HG02610 (cell line): Measurements from ENCODE around the gene LAT.
"Not testable (repeated sequence)": the region's sequence is repeated elsewhere in the genome, so short reads cannot be mapped to it uniquely, and the experiment has no call there.

ENCODE experiments used
- ATAC-seq: cut with Tn5 transposase; IDR thresholded peaks from one replicate; pipeline ENCODE4 v1.9.1; 2021; ENCODE audit warnings: mild to moderate bottlenecking, moderate library complexity; ENCODE audit not compliant: unreplicated experiment

The LAT gene, protein sequence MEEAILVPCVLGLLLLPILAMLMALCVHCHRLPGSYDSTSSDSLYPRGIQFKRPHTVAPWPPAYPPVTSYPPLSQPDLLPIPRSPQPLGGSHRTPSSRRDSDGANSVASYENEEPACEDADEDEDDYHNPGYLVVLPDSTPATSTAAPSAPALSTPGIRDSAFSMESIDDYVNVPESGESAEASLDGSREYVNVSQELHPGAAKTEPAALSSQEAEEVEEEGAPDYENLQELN

DNA sequence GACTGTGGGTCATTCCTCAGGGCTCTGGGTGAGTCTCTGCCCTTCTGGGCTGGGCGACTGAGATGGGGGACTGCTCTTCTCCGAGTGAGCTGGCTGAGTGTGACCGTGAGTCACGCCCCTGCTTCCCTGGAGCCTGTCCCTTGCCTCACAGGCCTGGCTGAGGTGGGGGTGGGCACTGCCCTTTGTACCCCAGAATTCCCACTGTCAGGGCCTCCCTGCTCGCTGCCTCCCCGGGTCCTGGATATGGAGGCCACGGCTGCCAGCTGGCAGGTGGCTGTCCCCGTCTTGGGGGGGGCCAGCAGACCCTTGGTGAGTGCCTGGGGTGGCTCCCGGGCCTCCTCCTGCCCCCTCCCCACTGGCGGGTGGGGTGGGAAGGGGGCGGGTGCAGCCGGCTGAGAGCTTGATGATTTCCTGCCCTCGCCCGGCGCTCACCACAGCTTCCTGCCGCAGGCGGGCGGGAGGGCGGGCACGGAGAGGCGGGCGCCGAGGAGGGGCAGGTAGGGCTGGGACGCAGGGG is at the start of gene LAT:
TSS of gene LAT (plus strand) at position 434 of the 517 bp plus-strand sequence. CDS start 366 bp downstream, outside the sequence.
- no peak for ATAC-seq

- no peak for ATAC-seq
These were observed 49.5 kb upstream of the LAT start for GRCh38 chr16:28935346-28935745.

DNA sequence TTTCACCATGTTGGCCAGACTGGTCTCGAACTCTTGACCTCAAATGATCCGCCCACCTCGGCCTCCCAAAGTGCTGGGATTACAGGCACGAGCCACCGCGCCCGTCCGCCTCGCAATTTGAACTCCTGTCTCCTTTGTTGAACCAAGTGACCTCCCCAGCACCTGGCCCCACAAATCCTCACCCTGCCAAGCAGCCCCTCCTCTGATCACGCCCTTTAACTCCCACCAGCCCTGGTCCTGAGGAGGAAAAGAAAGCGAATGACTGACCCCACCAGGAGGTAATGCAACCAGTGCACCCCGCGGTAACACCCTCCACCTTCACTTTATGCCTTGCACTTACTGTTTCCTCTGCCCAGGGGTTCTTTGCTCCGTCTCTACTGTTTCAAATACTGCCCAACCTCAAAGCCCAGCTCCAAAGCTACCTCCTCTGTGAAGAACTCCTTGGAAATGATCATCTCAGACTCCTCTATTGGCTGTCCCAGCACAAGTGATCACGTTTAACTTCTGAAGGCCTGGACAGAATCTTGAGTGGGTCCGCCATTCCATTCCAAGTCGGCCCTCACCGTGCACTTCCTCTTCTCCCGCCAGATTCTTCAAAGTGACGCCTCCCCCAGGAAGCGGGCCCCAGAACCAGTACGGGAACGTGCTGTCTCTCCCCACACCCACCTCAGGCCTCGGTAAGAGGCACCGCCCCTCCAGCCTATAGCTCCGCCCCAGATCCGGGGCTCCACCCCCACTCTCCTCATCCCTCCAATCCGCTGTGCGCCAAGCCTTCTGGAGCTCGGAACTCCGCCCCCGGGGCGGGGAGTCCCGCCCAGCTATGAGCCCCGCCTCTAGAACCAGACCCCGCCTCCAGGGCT is 48.7 kb upstream of the LAT start:
- ATAC-seq = peak; percentile 76

DNA sequence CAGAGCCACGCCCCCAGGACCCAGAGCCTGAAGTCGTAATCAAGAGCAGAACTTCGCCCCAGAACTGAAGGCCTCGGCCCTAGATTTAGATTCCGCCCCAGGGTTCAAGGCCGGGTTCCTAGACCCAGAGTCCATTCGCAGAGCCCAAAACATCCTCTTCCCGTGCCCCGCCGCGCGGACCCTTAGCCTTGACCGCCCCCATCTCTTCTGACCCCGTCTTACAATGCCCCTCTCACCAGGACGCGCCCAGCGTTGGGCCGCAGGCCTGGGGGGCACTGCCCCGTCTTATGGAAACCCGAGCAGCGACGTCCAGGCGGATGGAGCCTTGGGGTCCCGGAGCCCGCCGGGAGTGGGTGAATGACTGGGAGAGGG is 48.1 kb upstream of the LAT start:
- no peak for ATAC-seq

- no peak for ATAC-seq
These were observed 47.5 kb upstream of the LAT start for GRCh38 chr16:28937222-28937876.

DNA sequence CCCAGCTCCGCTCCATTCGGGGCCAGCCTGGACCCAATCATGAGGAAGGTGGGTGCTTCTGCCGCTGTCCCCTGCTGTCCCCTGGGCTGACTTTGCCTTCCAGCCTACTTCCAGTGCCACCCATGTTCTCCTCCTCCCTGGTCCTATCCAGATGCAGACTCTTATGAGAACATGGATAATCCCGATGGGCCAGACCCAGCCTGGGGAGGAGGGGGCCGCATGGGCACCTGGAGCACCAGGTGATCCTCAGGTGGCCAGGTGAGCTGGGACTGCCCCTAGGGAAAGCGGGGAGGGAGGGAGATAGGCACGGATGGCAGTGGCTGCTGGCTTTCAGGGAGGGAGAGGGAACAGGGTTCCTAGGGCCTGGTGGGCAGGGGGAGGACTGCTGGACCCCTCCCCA is 46.1 kb upstream of the LAT start:
- no peak for ATAC-seq

GRCh38 chr16:28939825-28940224 is 45.0 kb upstream of the LAT start:
- ATAC-seq = not testable (repeated sequence)

DNA sequence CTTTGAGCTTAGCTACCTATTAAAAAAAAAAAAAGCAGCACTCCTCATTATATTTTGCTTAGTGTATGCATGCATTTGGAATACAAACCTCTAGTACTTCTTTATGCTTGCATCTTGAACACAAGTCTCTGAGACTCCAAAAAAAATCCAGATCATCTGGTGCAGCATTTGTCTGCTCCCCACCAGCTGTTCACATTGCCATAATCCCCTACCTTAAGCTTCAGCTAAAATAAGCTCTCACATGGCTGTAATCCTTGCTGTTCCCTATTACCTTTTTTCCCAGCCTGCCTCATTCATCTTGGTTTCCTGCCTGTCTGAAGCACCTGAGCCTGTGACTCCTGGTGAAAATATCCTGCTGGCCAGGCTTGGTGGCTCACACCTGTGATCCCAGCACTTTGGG is 41.6 kb upstream of the LAT start:
- no peak for ATAC-seq

GRCh38 chr16:28946681-28947080 is 38.2 kb upstream of the LAT start:
- ATAC-seq = no peak

- peak; percentile 95 for ATAC-seq
These were observed 34.0 kb upstream of the LAT start, which contains the start of gene NFATC2IP for GRCh38 chr16:28950648-28951409. TSS of gene NFATC2IP (plus strand) at chr16:28950937. CDS start at chr16:28951012, 75 bp downstream.

DNA sequence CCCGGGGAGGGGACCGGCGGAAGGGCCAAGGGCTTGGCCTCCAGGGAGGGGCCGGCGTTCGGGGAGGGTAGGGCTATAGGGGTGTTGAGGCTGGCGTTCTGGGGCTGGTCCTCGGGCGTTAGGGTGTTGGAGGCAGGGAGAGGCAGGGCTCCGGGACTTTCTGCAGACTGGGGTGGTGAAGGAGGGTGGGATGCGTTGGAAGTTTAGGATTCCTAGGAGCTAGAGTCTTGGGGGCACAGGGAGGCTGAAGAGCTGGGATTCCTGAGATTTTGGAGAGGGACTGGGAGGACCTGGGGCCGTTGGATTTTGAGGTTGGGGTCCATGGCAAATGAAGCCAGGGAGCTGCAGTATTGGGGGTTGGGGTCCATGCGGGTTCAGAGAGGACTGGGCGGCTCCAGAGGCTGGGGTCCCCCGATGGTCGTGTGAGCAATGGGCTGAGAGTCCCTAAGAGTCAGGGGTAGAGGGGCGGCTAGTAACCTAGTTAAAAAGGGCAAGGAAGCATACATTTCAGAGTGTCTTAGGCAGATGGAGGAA is 33.4 kb upstream of the LAT start:
- peak; percentile 18 for ATAC-seq

DNA sequence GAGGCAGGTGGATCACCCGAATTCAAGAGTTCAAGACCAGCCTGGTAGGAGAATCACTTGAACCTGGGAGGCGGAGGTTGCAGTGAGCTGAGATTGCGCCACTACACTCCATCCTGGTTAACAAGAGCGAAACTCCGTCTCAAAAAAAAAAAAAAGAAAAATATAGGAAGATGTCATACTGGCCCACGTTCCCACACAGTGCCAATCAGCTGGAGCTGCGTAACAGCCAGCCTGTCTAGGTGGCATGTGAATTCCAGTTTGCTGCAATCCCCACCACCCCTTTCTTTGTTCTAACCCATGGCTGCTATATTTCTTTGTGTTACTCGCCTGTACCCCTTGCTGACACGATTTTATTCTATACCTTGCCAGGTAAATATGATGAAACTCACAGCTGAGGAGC is 26.6 kb upstream of the LAT start:
- ATAC-seq = no peak

DNA sequence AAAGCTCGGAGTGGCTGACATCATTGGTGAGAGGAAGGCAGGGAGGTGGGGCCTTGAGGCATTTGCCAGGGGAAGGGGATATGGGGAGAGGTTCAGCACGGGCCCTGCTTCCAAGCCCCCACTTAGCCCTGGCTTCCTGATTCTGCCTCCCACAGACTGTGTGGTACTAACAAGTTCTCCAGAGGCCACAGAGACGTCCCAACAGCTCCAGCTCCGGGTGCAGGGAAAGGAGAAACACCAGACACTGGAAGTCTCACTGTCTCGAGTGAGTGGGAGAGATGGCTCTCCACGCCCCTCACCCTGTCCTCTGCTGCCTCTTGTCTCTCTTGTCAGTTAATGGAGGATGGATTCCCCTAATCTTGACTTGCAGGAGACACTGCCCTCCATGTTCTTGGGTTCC is 26.0 kb upstream of the LAT start:
- ATAC-seq = no peak

DNA sequence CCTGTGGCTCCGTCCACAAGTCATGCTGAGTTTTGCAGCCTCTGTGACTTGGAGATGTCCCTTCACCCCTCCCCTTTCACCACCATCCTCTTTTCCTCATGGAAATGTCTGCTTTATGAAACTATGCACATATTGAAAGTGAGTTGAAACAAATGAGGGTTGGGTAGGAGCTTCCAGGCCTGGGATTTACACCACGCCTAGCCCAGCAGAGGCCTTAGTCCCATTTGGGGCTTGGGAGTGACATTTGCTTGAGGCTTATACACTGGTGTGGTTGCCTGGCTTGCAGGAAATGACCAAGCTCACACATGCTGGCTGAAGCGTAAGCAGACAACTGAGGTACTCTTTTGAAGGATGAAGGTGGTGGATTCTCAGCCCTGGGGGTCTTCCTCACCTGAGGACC is 20.8 kb upstream of the LAT start:
- no peak for ATAC-seq

DNA sequence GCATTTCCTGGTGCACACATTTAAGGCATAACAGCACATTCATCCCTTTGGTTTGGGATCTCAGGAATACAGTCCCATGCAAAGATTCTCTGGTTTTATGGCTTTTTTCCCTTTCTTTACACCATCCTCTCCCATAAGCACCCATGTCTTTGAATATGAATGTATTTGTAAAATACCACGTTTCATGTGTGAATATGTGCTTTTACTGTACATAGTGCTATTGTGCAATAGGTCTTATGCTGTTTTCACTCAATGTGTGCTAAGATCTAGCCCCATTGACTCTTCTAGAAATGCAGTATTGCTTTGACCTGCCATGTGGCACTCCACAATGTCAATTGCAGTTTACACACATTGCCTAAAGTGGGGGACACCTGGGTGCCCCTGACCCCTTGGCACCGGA is 20.4 kb upstream of the LAT start:
- ATAC-seq = no peak

- ATAC-seq = no peak
These were observed 17.7 kb upstream of the LAT start for GRCh38 chr16:28967156-28967555.

- not testable (repeated sequence) for ATAC-seq
These were observed 15.2 kb upstream of the LAT start for GRCh38 chr16:28969696-28970095.

DNA sequence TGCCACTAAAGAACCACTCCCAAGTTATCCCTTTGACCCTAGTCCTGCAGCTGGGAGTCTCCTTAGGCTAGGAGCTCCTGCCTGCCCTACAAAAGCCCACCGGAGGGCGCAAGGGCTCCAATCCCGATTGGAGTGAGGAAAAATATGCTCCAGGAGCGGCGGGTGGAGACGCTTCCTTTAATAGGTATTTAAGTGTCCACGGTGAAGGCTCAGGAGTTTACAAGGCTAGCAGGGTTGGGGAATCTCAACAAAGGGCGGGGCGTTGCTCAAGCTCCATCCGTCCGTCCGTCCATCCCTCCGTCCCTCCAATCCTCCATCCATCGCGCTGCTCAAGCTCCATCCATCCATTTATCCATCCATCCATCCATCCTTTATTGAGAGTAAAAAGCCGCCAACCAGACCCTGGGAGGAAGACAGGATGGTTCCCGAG is 10.8 kb upstream of the LAT start:
- no peak for ATAC-seq

- ATAC-seq = peak; percentile 80
These were observed 10.3 kb upstream of the LAT start, which contains the start of gene SPNS1 for GRCh38 chr16:28974437-28975157. TSS of gene SPNS1 (plus strand) at chr16:28974778. CDS start at chr16:28975152, 374 bp downstream.

DNA sequence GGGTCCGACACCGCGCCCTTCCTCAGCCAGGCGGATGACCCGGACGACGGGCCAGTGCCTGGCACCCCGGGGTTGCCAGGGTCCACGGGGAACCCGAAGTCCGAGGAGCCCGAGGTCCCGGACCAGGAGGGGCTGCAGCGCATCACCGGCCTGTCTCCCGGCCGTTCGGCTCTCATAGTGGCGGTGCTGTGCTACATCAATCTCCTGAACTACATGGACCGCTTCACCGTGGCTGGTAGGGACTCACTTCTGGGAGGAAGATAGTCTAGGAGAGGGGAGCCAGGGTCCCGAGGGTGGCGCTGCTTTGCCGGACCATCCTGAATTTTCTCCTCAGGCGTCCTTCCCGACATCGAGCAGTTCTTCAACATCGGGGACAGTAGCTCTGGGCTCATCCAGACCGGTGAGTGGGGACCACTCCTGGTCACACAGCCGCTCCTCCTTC is 9.7 kb upstream of the LAT start:
- ATAC-seq = peak; percentile 12
